ENCODE results near the gene RIC8B. TPM values are rescaled to one million over a fixed set of nuclear protein-coding genes. Genes with fewer than 3 reads are reported as not detected.
A peak's percentile ranks its signal among the peaks of the same experiment; 100 is the strongest.

The RIC8B gene
- total and polyA plus RNA-seq, 2 of the 13 experiments (the other 11 are each of a cell fraction or from before 2014, with no cell fraction given): 5.1 to 7.5 TPM

DNA sequence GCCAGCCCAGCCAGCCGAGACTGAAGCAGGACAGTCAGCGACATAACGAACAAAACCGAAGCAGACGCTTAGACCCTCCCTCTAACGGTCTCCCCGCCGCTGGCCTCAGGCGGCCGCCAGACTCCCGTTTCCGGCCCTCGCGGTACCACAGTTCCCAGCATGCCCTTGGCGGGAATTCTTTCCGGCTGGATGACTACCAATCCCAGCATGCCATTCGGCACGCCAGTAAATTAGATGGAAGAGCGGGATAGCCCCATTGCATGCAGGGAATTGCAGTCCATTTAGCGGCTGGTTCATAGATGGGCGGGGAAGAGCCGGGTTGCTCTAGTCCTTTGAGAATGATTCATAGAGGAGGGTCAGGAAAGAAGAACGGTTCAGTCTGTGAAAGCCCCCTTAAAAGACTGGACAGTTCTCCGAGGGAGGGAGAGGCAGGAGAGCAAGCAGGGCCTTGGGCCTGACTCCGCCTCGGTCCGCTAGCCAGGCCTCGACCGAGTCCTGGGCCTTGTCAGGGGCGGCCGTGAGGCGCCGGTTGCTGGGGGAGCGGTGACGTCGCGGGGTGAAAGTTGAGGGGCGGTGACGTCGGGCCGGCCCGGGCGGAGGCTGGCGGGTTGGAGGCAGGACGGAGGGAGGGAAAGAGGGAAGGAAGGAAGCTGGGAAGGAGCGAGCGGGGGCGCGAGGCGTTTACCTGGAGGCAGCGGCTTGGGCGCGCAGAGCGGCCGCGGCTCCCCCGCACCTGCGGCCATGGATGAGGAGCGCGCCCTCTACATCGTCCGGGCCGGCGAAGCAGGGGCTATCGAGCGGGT, at the start of gene RIC8B (continued):
- TF ChIP-seq ZFP36 (IDR thresholded peaks at IDR 0.05; ENCODE audit: borderline replicate concordance, low read depth, low read length, partially characterized antibody) (no peak), ZNF740 (CRISPR knock-in tag; IDR thresholded peaks at IDR 0.05) (no peak), ARHGAP35 (CRISPR knock-in tag; IDR thresholded peaks at IDR 0.05; ENCODE audit: borderline replicate concordance) (peak; percentile 44; the same call in 1 of the 2 replicates), ZNF33B (CRISPR knock-in tag; IDR thresholded peaks at IDR 0.05) (0 out of 2 replicates have a peak, but pooled peaks have one; percentile 54), ZNF34 (CRISPR knock-in tag; IDR thresholded peaks at IDR 0.05; ENCODE audit: borderline replicate concordance) (no peak), ZNF713 (CRISPR knock-in tag; IDR thresholded peaks at IDR 0.05) (no peak), MIER2 (CRISPR knock-in tag; IDR thresholded peaks at IDR 0.05) (0 out of 2 replicates have a peak, but pooled peaks have one; percentile 13), ZNF367 (CRISPR knock-in tag; IDR thresholded peaks at IDR 0.05; ENCODE audit: borderline replicate concordance) (no peak), MAFG (CRISPR knock-in tag; IDR thresholded peaks at IDR 0.05) (no peak), ZNF720 (CRISPR knock-in tag; IDR thresholded peaks at IDR 0.05) (0 out of 2 replicates have a peak, but pooled peaks have one; percentile 28), RAD51 (IDR thresholded peaks at IDR 0.05; ENCODE audit: borderline replicate concordance) (no peak), PHF21A (CRISPR knock-in tag; IDR thresholded peaks at IDR 0.05) (peak; percentile 56), ZNF547 (CRISPR knock-in tag; IDR thresholded peaks at IDR 0.05) (peak; percentile 90; the same call in 1 of the 2 replicates), ZSCAN29 (CRISPR knock-in tag; conservative IDR thresholded peaks at IDR 0.05) (peak; percentile 15; the same call in 1 of the 2 replicates), SATB2 (CRISPR knock-in tag; IDR thresholded peaks at IDR 0.05) (no peak), MTA1 (CRISPR knock-in tag; IDR thresholded peaks at IDR 0.05; ENCODE audit: borderline replicate concordance) (no peak; the same call in none of the 2 replicates), YY1 (IDR thresholded peaks at IDR 0.05; ENCODE audit: insufficient read depth, insufficient replicate concordance, low read depth, low read length) (peak; percentile 81), MBD4 (IDR thresholded peaks at IDR 0.05; ENCODE audit: borderline replicate concordance, low read length) (no peak), RCOR2 (CRISPR knock-in tag; IDR thresholded peaks at IDR 0.05) (peak; percentile 19; the same call in 1 of the 2 replicates), HNF4G (IDR thresholded peaks at IDR 0.05; ENCODE audit: borderline replicate concordance, low read depth, low read length) (no peak), HNF4G (CRISPR knock-in tag; IDR thresholded peaks at IDR 0.05; ENCODE audit: borderline replicate concordance, low read depth) (no peak)
- TF ChIP-seq, protein P1, sequence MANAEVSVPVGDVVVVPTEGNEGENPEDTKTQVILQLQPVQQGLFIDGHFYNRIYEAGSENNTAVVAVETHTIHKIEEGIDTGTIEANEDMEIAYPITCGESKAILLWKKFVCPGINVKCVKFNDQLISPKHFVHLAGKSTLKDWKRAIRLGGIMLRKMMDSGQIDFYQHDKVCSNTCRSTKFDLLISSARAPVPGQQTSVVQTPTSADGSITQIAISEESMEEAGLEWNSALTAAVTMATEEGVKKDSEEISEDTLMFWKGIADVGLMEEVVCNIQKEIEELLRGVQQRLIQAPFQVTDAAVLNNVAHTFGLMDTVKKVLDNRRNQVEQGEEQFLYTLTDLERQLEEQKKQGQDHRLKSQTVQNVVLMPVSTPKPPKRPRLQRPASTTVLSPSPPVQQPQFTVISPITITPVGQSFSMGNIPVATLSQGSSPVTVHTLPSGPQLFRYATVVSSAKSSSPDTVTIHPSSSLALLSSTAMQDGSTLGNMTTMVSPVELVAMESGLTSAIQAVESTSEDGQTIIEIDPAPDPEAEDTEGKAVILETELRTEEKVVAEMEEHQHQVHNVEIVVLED (CRISPR knock-in tag; IDR thresholded peaks at IDR 0.05; ENCODE audit: borderline replicate concordance): peak; percentile 92
- TF ChIP-seq, protein P2, sequence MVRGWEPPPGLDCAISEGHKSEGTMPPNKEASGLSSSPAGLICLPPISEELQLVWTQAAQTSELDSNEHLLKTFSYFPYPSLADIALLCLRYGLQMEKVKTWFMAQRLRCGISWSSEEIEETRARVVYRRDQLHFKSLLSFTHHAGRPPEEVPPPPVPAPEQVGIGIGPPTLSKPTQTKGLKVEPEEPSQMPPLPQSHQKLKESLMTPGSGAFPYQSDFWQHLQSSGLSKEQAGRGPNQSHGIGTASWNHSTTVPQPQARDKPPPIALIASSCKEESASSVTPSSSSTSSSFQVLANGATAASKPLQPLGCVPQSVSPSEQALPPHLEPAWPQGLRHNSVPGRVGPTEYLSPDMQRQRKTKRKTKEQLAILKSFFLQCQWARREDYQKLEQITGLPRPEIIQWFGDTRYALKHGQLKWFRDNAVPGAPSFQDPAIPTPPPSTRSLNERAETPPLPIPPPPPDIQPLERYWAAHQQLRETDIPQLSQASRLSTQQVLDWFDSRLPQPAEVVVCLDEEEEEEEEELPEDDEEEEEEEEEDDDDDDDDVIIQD (CRISPR knock-in tag; IDR thresholded peaks at IDR 0.05; ENCODE audit: low read depth): peak; percentile 55; the same call in 1 of the 2 replicates
- TF ChIP-seq, protein P3, sequence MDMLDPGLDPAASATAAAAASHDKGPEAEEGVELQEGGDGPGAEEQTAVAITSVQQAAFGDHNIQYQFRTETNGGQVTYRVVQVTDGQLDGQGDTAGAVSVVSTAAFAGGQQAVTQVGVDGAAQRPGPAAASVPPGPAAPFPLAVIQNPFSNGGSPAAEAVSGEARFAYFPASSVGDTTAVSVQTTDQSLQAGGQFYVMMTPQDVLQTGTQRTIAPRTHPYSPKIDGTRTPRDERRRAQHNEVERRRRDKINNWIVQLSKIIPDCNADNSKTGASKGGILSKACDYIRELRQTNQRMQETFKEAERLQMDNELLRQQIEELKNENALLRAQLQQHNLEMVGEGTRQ (IDR thresholded peaks at IDR 0.05; ENCODE audit: low read depth, low read length): no peak
- TF ChIP-seq, protein P3 (CRISPR knock-in tag; IDR thresholded peaks at IDR 0.05; ENCODE audit: borderline replicate concordance): no peak

Measured in HepG2 (cell line).